WTC11 (cell line): ENCODE results near the gene TOB1. TPM values are rescaled to one million over a fixed set of nuclear protein-coding genes. Genes with fewer than 3 reads are reported as not detected.
"Not testable (repeated sequence)": the region's sequence is repeated elsewhere in the genome, so short reads cannot be mapped to it uniquely, and the experiment has no call there.

Experiments
- ATAC-seq: fragments of 200-7000 bp; cut with Tn5 transposase; 2 replicates; pipeline ENCODE4 v1.10.0; 2021; ENCODE audit warnings: mild to moderate bottlenecking, moderate library complexity
- CTCF ChIA-PET: fragments of 300-600 bp; sonication (Branson Sonifier 250); formaldehyde crosslinking; loops from one replicate; lab custom pipeline; 2021; ENCODE audit warnings: antibody characterized with exemption; lab: Charles Lee
- POLR2A ChIA-PET: fragments of 350-600 bp; sonication (Branson Sonifier 250); formaldehyde crosslinking; loops from one replicate; lab custom pipeline; 2021; ENCODE audit warnings: antibody characterized with exemption; lab: Charles Lee
- DNase-seq: peaks from one replicate; pipeline ENCODE4 v3.0.0; 2021; ENCODE audit warnings: low spot score
- H3K27ac Mint-ChIP-seq: 2 replicates; pipeline ENCODE4 v1.8.0; 2021; ENCODE audit warnings: mixed read lengths
- H3K27me3 Mint-ChIP-seq: 2 replicates; pipeline ENCODE4 v1.8.0; 2021; ENCODE audit warnings: low read depth, mild to moderate bottlenecking, moderate library complexity, mixed read lengths
- H3K36me3 Mint-ChIP-seq: 2 replicates; pipeline ENCODE4 v1.8.0; 2021; ENCODE audit warnings: mixed read lengths
- H3K4me1 Mint-ChIP-seq: 2 replicates; pipeline ENCODE4 v1.8.0; 2022; ENCODE audit warnings: mixed read lengths
- H3K4me3 Mint-ChIP-seq: 2 replicates; pipeline ENCODE4 v1.8.0; 2021; ENCODE audit warnings: mild to moderate bottlenecking, moderate library complexity, mixed read lengths
- H3K9me3 Mint-ChIP-seq: 2 replicates; pipeline ENCODE4 v1.8.0; 2021; ENCODE audit warnings: mixed read lengths
- E2F1 ChIP-seq: sonication (generic); formaldehyde crosslinking; IDR thresholded peaks from 2 replicates; pipeline ENCODE4 v1.8.0; 2022; ENCODE audit warnings: mild to moderate bottlenecking, missing genetic modification reagents
- ELF4 ChIP-seq: sonication (generic); formaldehyde crosslinking; IDR thresholded peaks from 2 replicates; pipeline ENCODE4 v1.8.1; 2022; ENCODE audit warnings: low read depth, mild to moderate bottlenecking, moderate library complexity, missing genetic modification reagents
- HMGXB4 ChIP-seq: sonication (generic); formaldehyde crosslinking; IDR thresholded peaks from 2 replicates; pipeline ENCODE4 v1.8.1; 2023; ENCODE audit warnings: mild to moderate bottlenecking, moderate library complexity, missing genetic modification reagents
- KAT7 ChIP-seq: sonication (generic); formaldehyde crosslinking; IDR thresholded peaks from 2 replicates; pipeline ENCODE4 v1.8.1; 2023; ENCODE audit warnings: missing genetic modification reagents, mild to moderate bottlenecking, borderline replicate concordance
- NFYB ChIP-seq: sonication (generic); formaldehyde crosslinking; conservative IDR thresholded peaks from 2 replicates; pipeline ENCODE4 v1.8.0; 2022; ENCODE audit warnings: low read depth, missing genetic modification reagents
- NR3C1 ChIP-seq: sonication (generic); formaldehyde crosslinking; conservative IDR thresholded peaks from 2 replicates; pipeline ENCODE4 v1.8.1; 2023; ENCODE audit warnings: low read depth, mild to moderate bottlenecking, missing genetic modification reagents
- PRRX2 ChIP-seq: fragments of 250-450 bp; sonication (Bioruptor Pico); IDR thresholded peaks from 2 replicates; pipeline ENCODE4 v1.8.0; 2021; ENCODE audit warnings: mild to moderate bottlenecking
- RORB ChIP-seq: fragments of 250-450 bp; sonication (Bioruptor Pico); IDR thresholded peaks from 2 replicates; pipeline ENCODE4 v1.9.0; 2021; ENCODE audit warnings: mild to moderate bottlenecking
- SOX15 ChIP-seq: fragments of 250-450 bp; sonication (Bioruptor Pico); IDR thresholded peaks from 2 replicates; pipeline ENCODE4 v1.9.0; 2021; ENCODE audit warnings: mild to moderate bottlenecking
- TCF7 ChIP-seq: sonication (generic); formaldehyde crosslinking; IDR thresholded peaks from 2 replicates; pipeline ENCODE4 v1.8.0; 2022; ENCODE audit warnings: mild to moderate bottlenecking, low read depth, missing genetic modification reagents, moderate library complexity
- ZNF138 ChIP-seq: sonication (generic); formaldehyde crosslinking; conservative IDR thresholded peaks from 2 replicates; pipeline ENCODE4 v1.8.1; 2022; ENCODE audit warnings: mild to moderate bottlenecking, moderate library complexity, missing genetic modification reagents
- ZNF317 ChIP-seq: sonication (generic); formaldehyde crosslinking; IDR thresholded peaks from 2 replicates; pipeline ENCODE4 v1.8.1; 2023; ENCODE audit warnings: low read depth, mild to moderate bottlenecking, moderate library complexity, missing genetic modification reagents, borderline replicate concordance
- total RNA-seq: library from RNA; stranded (reverse); gene quantifications from 3 replicates; pipeline ENCODE4 v1.2.3, GENCODE V29; 2021
- TF ChIP-seq, protein P1 (sequence below): fragments of 250-450 bp; sonication (Bioruptor Pico); IDR thresholded peaks from 2 replicates; pipeline ENCODE4 v1.9.0; 2021; ENCODE audit warnings: mild to moderate bottlenecking
- TF ChIP-seq, protein P2 (sequence below): fragments of 250-450 bp; sonication (Bioruptor Pico); IDR thresholded peaks from 2 replicates; pipeline ENCODE4 v2.1.2; 2022; ENCODE audit warnings: mild to moderate bottlenecking, moderate library complexity

Gene TOB1
- total RNA-seq, 1 experiment from 2014 or later = 36.0 TPM

DNA sequence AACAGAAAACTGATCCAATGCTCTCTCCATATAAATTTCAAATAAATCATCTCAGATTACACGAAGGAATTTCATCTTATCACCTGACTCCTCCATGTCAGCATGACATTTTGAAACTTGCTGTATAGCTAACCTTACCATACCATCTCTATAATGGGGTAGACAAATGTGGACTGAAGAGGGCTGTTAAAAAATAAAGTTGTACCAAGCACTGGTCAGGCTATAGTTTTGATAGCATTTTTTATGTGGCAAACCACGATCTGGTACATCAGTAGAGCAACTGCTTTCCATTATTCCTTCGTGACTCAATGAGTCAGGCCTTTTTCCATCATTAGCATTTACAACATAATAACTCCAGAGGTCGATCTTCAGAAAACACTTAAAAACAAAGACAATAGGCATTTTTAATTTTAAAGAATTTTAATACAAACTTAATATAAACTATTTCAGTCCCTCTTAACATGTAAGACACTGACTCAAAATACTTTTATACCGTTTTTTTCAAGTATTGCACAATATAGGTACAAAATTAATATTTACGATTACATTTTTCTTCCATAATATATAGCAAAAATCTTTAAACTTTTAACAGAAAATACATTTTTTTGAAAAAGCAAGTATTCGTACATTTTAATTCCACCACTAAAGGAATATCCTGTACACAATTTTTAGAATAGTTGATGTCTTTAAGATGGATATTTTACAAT is 4.2 kb downstream of the TOB1 start (continued):
- TF ChIP-seq, protein P1, sequence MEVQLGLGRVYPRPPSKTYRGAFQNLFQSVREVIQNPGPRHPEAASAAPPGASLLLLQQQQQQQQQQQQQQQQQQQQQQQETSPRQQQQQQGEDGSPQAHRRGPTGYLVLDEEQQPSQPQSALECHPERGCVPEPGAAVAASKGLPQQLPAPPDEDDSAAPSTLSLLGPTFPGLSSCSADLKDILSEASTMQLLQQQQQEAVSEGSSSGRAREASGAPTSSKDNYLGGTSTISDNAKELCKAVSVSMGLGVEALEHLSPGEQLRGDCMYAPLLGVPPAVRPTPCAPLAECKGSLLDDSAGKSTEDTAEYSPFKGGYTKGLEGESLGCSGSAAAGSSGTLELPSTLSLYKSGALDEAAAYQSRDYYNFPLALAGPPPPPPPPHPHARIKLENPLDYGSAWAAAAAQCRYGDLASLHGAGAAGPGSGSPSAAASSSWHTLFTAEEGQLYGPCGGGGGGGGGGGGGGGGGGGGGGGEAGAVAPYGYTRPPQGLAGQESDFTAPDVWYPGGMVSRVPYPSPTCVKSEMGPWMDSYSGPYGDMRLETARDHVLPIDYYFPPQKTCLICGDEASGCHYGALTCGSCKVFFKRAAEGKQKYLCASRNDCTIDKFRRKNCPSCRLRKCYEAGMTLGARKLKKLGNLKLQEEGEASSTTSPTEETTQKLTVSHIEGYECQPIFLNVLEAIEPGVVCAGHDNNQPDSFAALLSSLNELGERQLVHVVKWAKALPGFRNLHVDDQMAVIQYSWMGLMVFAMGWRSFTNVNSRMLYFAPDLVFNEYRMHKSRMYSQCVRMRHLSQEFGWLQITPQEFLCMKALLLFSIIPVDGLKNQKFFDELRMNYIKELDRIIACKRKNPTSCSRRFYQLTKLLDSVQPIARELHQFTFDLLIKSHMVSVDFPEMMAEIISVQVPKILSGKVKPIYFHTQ (CRISPR knock-in tag) = no peak
- TF ChIP-seq RORB (CRISPR knock-in tag) (no peak), KAT7 (CRISPR knock-in tag) (no peak), ELF4 (CRISPR knock-in tag) (no peak)

- POLR2A ChIA-PET = interaction anchor here (1.3 kb wide), 1 partner anchor 99 kb away, joined by 3 read pairs; no protein-coding TSS in a partner anchor
- no peak overlapping the region for H3K4me3 Mint-ChIP-seq
Observed at GRCh38 chr17:50861334-50861676, 4.8 kb downstream of the TOB1 start.

GRCh38 chr17:50859727-50860126 is 6.4 kb downstream of the TOB1 start:
- H3K27ac Mint-ChIP-seq, DNase-seq, H3K4me3 Mint-ChIP-seq, H3K27me3 Mint-ChIP-seq, H3K9me3 Mint-ChIP-seq, ATAC-seq: not testable (repeated sequence)
- Mint-ChIP-seq H3K4me1 (peaks cover 20% of the 10 kb centered on the region), H3K36me3 (peaks cover 11% of the 10 kb centered on the region)
- CTCF ChIA-PET = interaction anchor here (0.6 to 5.1 kb wide), 6 partner anchors 7 to 94 kb away, joined by 3 to 36 read pairs (median 7); no protein-coding TSS in a partner anchor
- POLR2A ChIA-PET = interaction anchor here (0.7 kb wide), 1 partner anchor 25 kb away, joined by 3 read pairs; no protein-coding TSS in a partner anchor

More at GRCh38 chr17:50861334-50861676, 4.8 kb downstream of the TOB1 start:
- Mint-ChIP-seq H3K36me3 (peaks cover 11% of the 10 kb centered on the region), H3K4me1 (peaks cover 20% of the 10 kb centered on the region), H3K27ac (no peak overlapping the region), H3K9me3 (no peaks in the 10 kb centered on the region), H3K27me3 (no peaks in the 10 kb centered on the region)
- TF ChIP-seq HMGXB4 (CRISPR knock-in tag) (no peak), PRRX2 (CRISPR knock-in tag) (no peak), SOX15 (no peak), E2F1 (CRISPR knock-in tag) (no peak), TCF7 (no peak)
- CTCF ChIA-PET = interaction anchor here (1.9 to 5.1 kb wide), 3 partner anchors 9 to 93 kb away, joined by 10 to 36 read pairs (median 16); no protein-coding TSS in a partner anchor
- ATAC-seq = no peak
- no peak for DNase-seq

DNA sequence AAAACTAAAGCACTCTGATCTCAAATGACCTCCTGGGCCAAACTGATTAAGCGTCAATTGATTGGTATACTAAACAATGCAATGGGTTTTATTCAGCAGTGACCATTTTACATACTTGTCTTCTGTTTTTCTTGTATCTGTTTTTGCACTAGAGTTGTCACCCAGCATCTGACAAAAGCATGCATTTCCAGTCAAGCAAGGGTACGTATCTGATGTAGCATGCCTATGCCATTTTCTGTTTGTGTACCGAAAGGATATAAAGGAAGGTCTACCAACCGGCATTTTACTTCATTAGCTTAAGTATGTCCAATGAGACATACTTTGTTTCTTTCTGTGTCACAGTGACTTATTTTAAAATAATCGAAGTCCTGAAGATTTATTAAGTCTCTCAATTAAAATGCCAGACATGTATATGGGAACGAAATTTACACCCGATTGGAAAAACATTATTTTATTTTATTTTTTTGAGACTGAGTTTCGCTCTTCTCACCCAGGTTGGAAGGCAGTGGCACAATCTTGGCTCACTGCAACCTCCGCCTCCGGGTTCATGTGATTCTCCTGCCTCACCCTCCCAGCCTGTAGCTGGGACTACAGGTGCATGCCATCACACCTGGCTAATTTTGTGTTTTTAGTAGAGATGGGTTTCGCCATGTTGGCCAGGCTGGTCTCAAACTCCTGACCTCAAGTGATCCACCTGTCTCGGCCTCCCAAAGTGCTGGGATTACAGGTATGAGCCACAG is 7.5 kb downstream of the TOB1 start:
- Mint-ChIP-seq H3K4me1 (peaks cover 11% of the 10 kb centered on the region), H3K36me3 (peaks cover 11% of the 10 kb centered on the region), H3K27ac (no peak overlapping the region), H3K27me3 (no peaks in the 10 kb centered on the region; the same call in 1 of the 2 replicates), H3K9me3 (no peaks in the 10 kb centered on the region)
- POLR2A ChIA-PET = no interaction called here
- CTCF ChIA-PET = interaction anchor here (0.8 to 1.5 kb wide), 3 partner anchors 52 to 91 kb away, joined by 3 to 4 read pairs (median 4); no protein-coding TSS in a partner anchor
- DNase-seq (no peak), ATAC-seq (no peak)
- TF ChIP-seq, protein P2, sequence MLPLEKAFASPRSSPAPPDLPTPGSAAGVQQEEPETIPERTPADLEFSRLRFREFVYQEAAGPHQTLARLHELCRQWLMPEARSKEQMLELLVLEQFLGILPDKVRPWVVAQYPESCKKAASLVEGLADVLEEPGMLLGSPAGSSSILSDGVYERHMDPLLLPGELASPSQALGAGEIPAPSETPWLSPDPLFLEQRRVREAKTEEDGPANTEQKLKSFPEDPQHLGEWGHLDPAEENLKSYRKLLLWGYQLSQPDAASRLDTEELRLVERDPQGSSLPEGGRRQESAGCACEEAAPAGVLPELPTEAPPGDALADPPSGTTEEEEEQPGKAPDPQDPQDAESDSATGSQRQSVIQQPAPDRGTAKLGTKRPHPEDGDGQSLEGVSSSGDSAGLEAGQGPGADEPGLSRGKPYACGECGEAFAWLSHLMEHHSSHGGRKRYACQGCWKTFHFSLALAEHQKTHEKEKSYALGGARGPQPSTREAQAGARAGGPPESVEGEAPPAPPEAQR = no peak
- no peak for TF ChIP-seq NR3C1
- TF ChIP-seq ZNF138 (CRISPR knock-in tag) = no peak
- TF ChIP-seq NFYB (CRISPR knock-in tag) = no peak
- TF ChIP-seq ZNF317 (CRISPR knock-in tag) = no peak
- TF ChIP-seq, all 79 proteins: peak for 0
- H3K4me3 Mint-ChIP-seq = no peak overlapping the region
